NCI-H2081 (cell line): ENCODE results near the gene STAC3.

Experiments
- DNase-seq, 2 experiments: peaks; one replicate each; lab custom pipeline; 2025; lab: John Stamatoyannopoulos, UW

STAC3 gene

GRCh38 chr12:57236201-57236924, 14.6 kb downstream of the STAC3 start:
- no peak for DNase-seq

GRCh38 chr12:57235728-57236131, 15.3 kb downstream of the STAC3 start:
- no peak for DNase-seq

- peak in 1 of 2 experiments; percentile 43 for DNase-seq
These were observed 15.8 kb downstream of the STAC3 start for GRCh38 chr12:57235017-57235727.

- DNase-seq: no peak
These were observed 16.4 kb downstream of the STAC3 start for GRCh38 chr12:57234571-57235016.

- no peak for DNase-seq
These were observed 16.8 kb downstream of the STAC3 start for GRCh38 chr12:57234233-57234570.

- no peak for DNase-seq
These were observed 17.4 kb downstream of the STAC3 start for GRCh38 chr12:57233357-57234232.

GRCh38 chr12:57232156-57232756, 18.7 kb downstream of the STAC3 start:
- no peak for DNase-seq

GRCh38 chr12:57231276-57232021, 19.5 kb downstream of the STAC3 start:
- no peak for DNase-seq

GRCh38 chr12:57230381-57231155, 20.4 kb downstream of the STAC3 start:
- no peak for DNase-seq

GRCh38 chr12:57229634-57230380, 21.2 kb downstream of the STAC3 start, which contains the start of gene SHMT2:
Gene SHMT2 (plus strand): TSS chr12:57229711. CDS start chr12:57229779, 68 bp downstream.
- DNase-seq: peak; percentile 94 to 97

- no peak for DNase-seq
These were observed 21.8 kb downstream of the STAC3 start for GRCh38 chr12:57229046-57229633.

- DNase-seq: no peak
These were observed 23.5 kb downstream of the STAC3 start for GRCh38 chr12:57227315-57228115.

GRCh38 chr12:57226588-57227314, 24.2 kb downstream of the STAC3 start:
- no peak for DNase-seq

GRCh38 chr12:57225680-57226210, 25.2 kb downstream of the STAC3 start:
- DNase-seq: no peak

GRCh38 chr12:57224973-57225679, 25.9 kb downstream of the STAC3 start:
- no peak for DNase-seq

- DNase-seq: no peak
These were observed 26.6 kb downstream of the STAC3 start for GRCh38 chr12:57224278-57224972.
